ENCODE results near the gene ZNF234.
"Not testable (repeated sequence)": the region's sequence is repeated elsewhere in the genome, so short reads cannot be mapped to it uniquely, and the experiment has no call there.

ZNF234 gene

DNA sequence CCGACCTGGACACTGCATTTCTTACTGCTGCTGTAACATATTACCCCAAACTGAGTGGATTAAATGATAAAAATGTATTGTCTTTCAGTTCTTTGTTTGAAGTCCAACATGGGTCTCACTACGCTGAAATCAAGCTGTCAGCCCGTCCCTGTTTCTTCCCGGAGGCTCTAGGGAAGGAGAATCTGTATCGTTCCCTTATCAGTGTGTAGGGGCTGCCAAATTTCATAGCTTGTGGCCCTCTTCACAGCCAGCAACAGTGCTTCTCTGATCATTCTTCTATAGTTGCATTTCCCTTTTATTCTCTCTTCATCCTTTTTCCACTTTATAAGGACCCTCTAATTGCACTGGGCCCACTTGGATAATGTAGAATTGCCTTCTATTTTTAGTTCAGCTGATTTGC, 10.1 kb downstream of the ZNF234 start:
- TF ChIP-seq, protein P1, sequence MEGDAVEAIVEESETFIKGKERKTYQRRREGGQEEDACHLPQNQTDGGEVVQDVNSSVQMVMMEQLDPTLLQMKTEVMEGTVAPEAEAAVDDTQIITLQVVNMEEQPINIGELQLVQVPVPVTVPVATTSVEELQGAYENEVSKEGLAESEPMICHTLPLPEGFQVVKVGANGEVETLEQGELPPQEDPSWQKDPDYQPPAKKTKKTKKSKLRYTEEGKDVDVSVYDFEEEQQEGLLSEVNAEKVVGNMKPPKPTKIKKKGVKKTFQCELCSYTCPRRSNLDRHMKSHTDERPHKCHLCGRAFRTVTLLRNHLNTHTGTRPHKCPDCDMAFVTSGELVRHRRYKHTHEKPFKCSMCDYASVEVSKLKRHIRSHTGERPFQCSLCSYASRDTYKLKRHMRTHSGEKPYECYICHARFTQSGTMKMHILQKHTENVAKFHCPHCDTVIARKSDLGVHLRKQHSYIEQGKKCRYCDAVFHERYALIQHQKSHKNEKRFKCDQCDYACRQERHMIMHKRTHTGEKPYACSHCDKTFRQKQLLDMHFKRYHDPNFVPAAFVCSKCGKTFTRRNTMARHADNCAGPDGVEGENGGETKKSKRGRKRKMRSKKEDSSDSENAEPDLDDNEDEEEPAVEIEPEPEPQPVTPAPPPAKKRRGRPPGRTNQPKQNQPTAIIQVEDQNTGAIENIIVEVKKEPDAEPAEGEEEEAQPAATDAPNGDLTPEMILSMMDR (IDR thresholded peaks at IDR 0.05; ENCODE audit: low read depth, low read length, missing control alignments) = no peak
- DNase-seq (ENCODE audit: extremely low read depth, low read depth) = no peak
- H3K4me3 ChIP-seq (replicated peaks; ENCODE audit: low read depth, low read length) = no peak overlapping the region

DNA sequence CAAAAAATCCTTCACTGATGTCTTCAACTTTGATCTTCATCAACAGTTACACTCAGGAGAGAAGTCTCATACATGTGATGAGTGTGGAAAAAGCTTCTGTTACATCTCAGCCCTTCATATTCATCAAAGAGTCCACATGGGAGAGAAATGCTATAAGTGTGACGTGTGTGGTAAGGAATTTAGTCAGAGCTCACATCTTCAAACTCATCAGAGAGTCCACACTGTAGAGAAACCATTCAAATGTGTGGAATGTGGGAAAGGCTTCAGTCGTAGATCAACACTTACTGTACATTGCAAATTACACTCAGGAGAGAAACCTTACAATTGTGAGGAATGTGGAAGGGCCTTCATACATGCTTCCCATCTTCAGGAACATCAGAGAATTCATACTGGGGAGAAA, 15.1 kb downstream of the ZNF234 start:
- no peak for DNase-seq (ENCODE audit: extremely low read depth, low read depth)
- H3K4me3 ChIP-seq (replicated peaks; ENCODE audit: low read depth, low read length) = no peak overlapping the region
- TF ChIP-seq, protein P1 (IDR thresholded peaks at IDR 0.05; ENCODE audit: low read depth, low read length, missing control alignments) = no peak

DNA sequence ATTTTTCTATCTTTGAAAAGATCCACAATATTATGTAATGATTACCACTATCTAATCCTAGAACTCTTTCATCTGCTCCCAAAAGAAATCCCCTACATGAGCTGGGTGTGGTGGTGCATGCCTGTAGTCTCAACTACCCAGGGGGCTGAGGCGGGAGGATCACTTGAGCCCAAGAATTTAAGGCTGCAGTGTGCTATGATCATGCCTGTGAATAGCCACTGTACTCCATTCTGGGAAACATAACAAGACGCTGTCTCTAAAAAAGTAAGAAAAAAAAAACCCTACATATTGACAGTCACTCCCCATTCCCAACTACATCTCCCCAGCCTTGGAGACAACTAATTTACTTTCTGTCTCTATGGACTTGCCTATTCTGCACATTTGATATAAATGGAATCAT, 22.4 kb downstream of the ZNF234 start:
- H3K4me3 ChIP-seq (replicated peaks; ENCODE audit: low read depth, low read length) = no peak overlapping the region
- no peak for DNase-seq (ENCODE audit: extremely low read depth, low read depth)
- TF ChIP-seq, protein P1 (IDR thresholded peaks at IDR 0.05; ENCODE audit: low read depth, low read length, missing control alignments) = no peak

GRCh38 chr19:44164327-44164672, 22.9 kb downstream of the ZNF234 start:
- DNase-seq (ENCODE audit: extremely low read depth, low read depth) = no peak
- TF ChIP-seq, protein P1 (IDR thresholded peaks at IDR 0.05; ENCODE audit: low read depth, low read length, missing control alignments) = no peak
- H3K4me3 ChIP-seq (replicated peaks; ENCODE audit: low read depth, low read length) = peak overlapping the region; percentile 71

- peak; percentile 99 for DNase-seq (ENCODE audit: extremely low read depth, low read depth)
- peak within 1 kb of the TSS; percentile 71 for H3K4me3 ChIP-seq (replicated peaks; ENCODE audit: low read depth, low read length)
- TF ChIP-seq, protein P1 (IDR thresholded peaks at IDR 0.05; ENCODE audit: low read depth, low read length, missing control alignments) = no peak
These were observed 23.5 kb downstream of the ZNF234 start, which contains the start of gene ZNF226 for GRCh38 chr19:44164673-44165512. Gene ZNF226 (plus strand): TSS chr19:44165100. CDS start chr19:44170081, 4,981 bp downstream.

- not testable (repeated sequence) for H3K4me3 ChIP-seq (replicated peaks; ENCODE audit: low read depth, low read length); DNase-seq (ENCODE audit: extremely low read depth, low read depth)
These were observed 29.3 kb downstream of the ZNF234 start for GRCh38 chr19:44170660-44171059.

DNA sequence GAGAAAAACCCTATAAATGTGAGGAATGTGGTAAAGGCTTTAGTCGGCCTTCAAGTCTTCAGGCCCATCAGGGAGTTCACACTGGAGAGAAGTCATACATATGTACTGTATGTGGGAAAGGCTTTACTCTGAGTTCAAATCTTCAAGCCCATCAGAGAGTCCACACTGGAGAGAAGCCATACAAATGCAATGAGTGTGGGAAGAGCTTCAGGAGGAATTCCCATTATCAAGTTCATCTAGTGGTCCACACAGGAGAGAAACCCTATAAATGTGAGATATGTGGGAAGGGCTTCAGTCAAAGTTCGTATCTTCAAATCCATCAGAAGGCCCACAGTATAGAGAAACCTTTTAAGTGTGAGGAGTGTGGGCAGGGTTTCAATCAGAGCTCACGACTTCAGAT, 35.2 kb downstream of the ZNF234 start:
- H3K4me3 ChIP-seq (replicated peaks; ENCODE audit: low read depth, low read length) = no peak overlapping the region
- TF ChIP-seq, protein P1 (IDR thresholded peaks at IDR 0.05; ENCODE audit: low read depth, low read length, missing control alignments) = no peak
- DNase-seq (ENCODE audit: extremely low read depth, low read depth) = no peak
